Activated CD8-positive, alpha-beta memory T cell treated with anti-CD3 and anti-CD28 coated beads for 1 hour (primary cell): Measurements from ENCODE around the gene CERS3.

Experiments
- DNase-seq, 2 donors: peaks; one replicate each; pipeline ENCODE4 v3.0.0-alpha.2; 2020; ENCODE audit warnings: low read depth in 1 of 2; ENCODE audit errors: extremely low read depth in 1 of 2

CERS3 gene

DNA sequence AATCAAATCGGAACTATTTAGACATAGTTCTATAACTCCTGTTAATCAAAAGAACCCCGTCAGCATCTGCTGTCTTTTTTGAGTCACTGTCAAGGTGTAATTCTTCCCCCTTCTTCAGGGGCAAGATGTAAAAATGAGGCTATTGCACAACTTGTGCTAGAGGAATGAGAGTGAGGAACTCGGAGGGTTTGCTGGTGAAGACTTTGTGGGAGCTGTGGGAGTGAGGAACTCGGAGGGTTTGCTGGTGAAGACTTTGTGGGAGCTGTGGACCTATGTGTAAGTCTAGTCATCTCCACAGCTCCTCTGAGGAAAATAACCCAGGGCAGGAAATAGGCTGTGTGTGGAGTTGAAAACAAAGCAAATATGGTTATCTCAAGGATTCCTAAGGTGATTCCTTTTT, 2.5 kb upstream of the CERS3 start:
- DNase-seq, result no peak

DNA sequence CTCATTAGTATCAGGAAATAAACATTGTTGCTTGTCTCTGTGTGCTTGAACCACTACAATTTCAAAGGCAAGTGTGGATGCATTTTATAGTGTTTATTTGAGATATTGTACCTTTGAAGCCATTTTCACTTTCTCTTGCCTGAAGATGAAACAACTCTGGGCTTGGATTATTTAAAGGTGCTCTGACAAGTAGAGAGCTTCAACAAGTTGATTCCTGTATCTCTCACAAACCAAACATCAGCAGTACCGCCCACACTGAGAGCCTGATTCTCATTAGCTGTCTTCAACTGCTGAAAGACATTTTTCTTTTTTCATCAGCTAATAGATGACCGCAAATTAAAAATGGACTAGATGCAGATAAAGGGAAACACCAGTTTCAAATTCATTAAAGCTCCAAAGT, 806 bp upstream of the CERS3 start:
- DNase-seq, result no peak

DNA sequence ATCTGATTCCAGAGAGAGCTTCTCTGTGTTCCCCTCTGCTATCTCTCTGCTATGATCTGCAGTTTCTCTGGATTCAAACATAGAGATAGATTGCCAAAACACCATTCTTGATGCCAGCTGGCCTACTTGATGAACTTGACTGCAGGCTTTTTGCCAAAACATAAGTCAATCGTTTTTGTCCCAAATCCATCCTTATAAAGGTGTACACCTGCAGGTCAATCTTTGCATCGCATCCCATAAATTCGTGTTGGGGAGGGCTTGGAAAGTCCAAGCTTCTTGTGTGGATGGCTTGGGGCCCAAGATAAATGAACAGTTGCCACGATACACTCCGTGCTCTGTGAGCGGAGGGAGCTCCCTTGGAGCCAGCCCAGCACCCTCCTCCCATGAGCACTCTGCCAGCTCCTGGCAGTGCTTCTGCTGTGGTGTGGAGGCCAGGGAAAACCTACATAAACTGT, 2.7 kb downstream of the CERS3 start:
- DNase-seq, result no peak

DNA sequence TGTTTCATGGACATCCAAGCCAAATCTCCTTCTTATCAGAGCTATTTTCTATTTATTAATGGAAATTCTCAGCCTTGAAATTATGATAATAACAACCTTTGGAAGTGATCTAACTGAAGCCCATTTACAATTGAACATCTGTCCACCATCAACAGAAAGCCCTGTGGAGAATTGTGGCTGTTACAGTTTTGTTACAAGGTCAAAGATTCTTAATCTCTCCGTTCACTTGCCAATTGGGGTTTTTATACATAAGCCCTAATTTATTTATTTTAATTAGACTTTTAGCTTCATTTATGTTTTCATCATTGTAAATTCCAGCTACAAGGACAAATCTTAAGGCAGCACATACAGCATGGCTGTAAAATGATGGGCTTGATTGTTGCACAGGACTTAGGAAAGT, 3.3 kb downstream of the CERS3 start:
- no peak for DNase-seq

DNA sequence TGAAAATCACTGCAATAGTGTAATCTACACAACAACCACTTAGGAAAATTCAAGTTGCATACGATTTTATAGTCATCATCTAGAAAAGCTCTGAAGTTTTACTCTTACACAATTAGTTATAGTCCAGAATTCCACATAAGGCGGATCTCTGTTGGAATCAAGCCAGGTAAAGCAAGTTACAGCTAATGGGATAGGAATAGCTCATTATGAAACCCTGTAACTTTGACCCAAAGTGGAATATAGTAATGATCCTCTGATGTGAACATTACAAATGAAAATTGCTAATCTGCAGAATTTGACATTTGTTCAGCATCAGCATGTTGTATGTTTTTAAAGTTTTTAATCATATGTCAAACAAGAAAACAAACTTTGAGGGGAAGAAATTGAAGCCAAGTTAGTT, 4.4 kb downstream of the CERS3 start:
- no peak for DNase-seq

DNA sequence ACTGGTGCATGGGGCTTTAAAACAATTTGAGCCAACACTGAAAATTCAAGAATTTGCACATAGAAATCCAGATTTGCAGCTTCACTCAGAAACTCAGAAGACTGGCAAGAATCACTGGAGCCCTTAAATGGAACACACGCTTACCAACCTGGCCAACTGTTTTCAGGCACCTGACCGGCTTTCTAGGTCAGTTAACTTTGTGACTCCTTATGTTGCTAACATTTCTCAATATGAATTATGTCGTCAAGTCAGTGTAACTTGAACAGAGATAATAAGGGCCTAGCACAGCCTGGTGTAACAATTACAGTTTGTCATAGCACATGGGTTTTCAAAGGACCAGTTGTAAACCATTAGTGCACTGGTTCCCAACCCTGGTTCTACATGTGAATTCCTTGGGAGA, 6.8 kb downstream of the CERS3 start:
- DNase-seq, result no peak

DNA sequence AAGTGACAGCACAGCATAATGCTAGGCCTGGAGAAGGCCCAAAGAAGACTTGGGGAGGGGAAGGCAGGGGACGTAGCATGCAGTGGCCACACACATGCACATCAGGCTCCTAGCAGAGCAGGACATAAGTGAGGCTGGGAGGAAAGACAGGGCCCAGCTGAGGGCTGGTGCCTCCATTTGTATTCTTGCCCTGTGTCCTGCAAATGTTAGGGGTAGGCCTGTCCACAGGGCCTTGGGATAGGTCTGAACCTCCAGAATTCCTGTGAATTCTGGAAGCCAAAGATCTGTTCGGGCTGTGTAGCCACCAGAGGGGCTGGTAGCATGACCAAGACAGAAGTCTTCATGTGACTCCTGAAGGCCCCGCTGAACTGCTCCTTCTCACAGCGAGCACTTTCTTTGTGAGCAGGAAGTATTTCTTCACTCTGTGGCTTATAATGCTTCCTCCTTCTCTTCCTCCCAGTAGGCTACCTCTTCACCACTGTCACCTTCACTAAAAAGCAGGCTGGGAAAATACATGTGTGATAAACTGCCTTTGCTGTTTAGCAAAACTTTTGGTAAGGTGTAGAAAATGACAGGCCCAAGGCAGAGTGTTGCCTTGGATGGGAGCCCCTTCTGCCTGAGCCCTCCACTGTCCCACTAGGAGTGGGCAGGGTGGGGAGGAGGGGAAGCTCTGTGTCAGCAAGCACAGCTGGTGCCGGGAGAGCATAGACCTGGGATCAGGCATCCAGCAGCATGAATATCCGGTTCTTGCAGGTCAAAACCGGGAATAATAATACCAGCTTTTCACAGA, 8.4 kb downstream of the CERS3 start:
- no peak for DNase-seq

DNA sequence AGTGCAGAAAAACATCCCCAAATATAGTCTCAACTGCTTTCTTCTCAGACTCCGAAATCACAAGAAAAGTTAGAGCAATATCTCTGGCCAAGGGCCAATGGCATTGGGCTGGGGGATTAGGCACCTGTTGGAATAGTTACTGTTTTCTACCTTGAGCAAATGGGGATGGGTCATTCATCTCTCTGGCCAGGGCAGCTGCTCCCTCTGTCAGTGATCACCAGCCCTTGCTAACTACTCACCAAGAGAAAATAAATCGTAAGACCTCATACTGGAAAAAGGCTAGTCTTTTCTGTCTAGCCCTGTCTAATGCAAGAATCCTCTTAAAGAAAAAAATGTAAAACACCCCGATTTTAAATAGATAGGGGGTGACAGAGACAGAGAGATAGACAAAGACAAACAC, 10.9 kb downstream of the CERS3 start:
- no peak for DNase-seq

DNA sequence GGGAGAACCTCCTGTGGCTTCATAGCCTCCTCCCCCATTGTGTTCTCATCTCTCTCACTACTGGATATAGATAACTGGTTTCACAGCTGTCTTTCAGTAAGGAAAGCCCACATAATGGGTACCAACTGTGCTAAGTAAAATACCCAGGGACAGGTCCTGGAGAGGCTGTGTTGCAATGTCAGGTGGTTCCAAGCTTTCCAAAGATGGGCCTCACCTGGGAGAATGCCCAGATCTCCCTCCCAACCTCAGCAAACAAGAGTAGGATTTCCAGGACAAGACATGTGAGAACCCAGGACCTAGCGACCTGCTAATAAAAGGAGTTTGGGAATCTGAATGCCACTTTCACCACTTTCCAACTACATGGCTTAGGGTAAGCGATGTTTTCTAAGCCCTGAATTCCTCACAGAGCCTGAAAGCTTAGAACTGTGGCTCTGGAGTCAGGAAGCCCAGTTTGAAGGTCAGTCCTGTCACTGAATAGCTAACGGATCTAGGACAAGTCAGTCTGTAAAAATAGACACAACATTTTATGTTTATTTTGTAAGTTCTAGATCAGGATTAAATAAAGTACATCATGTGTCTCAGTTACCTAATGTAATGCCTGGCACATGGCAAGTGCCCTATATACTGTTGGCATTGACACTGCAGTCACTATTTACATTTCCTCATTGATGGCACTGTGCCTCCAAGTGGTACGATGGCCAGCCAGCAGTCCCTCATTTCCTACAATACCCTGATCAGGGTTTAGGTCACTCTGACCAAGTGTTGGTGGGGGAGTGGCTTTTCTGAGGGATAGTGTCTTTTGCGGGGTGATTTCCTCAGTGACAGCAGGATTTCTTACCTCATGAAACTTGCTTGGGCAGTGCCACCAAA, 11.9 kb downstream of the CERS3 start:
- DNase-seq, result no peak

DNA sequence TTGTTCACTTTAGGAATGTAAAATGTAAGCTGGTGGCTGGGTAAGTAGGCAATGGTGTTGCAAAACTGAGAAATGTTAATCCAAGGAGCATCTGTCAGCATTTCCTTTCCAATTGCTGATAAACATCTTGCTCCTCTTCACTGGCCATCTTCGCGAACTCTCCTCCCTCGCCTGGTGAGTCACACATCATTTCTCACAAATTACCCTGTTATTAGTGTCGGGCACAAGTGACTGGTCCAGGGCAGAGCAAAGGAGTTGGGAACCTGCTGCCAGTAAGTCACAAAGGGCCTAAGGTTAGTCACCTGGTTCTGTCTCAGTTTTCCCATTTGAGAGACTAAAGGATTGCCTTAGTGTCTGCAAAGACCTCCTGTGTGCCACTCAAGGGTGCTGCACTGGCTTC, 13.0 kb downstream of the CERS3 start:
- DNase-seq, result no peak

DNA sequence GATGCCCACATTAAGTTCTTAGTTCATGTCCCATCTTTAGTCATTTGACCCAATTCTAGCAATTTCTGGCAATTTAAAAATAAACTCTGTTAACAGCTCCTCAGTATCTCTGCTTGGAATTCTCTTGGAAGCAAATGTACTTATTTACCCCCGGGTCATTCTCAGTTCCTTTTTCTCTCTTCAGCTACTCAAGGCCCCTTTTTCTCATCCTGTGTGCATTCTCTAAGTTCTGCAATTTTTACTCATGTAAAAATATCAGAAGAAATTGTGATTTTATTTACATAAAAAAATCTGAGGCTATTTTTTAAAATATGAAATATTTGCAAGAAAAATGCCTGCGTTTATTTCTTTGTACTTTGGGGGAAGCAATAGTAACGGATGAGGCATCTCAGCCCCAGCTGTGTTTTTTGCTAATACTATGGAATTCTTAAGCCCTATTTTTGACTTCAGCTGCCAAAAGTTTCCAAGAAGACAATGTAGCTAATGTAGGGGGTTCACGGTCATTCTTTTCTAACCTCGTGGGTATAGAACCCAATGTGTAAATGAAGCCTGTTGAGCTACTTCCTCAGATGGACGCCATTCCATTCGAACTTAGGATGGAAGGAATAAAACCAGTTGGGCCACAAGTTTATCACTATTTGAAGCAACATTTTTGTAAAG, 20.0 kb downstream of the CERS3 start:
- no peak for DNase-seq

DNA sequence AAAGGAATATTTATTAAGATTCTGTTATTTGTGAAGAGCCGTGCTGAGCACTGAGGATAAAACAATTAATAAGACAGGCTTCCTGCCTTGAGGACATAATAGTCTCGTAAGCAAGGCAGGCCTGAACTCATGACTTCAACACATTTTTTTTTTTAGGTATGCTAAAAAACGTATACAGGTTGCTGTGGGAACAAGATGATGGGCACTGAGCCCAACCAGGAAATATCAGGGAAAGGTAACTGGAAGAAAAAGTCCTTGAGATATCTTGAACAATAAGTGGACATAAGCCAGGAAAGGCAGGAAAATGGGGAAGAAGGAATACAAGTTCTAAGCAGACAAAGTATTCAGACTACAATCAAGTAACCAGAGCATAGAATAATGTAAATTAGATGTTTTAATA, 26.1 kb downstream of the CERS3 start:
- no peak for DNase-seq

DNA sequence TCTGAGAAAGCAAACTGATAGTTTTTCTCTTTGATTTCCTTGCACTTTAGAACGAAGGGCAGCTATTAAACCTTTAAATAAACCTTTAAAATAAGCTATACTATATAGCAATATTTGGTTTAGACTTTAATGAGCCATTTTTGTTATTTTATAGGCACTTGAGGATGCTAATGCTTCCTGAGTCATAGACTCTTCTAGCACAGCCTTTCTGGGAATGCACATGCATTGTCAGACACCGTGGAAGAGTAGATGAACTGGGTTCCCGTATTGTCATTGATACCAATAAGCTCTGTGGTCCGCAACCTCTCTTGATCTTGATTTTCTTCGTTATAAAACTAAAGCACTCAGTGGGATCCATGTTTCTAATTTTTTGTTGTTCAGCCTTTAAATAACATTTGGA, 27.6 kb downstream of the CERS3 start:
- no peak for DNase-seq

DNA sequence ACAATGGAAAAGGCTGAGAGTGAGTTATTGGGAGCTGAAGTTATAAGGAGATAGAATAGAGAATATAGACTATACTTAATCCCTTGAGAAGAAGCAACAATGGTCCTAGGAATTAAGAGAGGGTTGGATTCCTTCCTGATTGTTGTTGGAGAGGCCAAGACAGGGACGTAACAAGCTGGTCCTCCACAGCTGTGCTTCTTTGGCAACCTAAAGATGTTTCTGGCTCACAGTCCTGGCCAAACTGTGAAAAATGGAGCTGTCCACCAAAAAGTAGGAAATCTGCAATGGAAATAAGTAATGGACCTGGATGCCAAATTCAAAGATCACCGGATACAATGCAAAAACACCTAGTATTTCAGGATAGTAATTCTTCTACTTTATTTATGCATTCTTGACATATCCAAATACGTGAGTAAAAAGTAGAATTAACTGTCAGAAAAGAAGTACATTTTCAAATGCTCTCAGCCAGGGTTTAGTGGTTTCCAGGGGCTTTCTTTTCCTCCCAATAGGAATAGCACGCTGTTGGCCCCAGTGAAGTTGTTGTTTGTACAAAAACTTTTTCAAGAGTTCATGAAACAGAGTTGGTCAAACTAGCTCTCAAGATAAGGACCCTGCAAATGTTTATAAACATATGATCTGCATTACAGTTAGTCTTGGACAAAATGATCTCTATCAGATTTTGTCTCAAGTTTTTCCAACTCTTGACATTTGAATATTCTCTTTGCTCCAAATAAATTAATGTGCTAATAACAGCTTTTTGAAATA, 28.3 kb downstream of the CERS3 start:
- no peak for DNase-seq

DNA sequence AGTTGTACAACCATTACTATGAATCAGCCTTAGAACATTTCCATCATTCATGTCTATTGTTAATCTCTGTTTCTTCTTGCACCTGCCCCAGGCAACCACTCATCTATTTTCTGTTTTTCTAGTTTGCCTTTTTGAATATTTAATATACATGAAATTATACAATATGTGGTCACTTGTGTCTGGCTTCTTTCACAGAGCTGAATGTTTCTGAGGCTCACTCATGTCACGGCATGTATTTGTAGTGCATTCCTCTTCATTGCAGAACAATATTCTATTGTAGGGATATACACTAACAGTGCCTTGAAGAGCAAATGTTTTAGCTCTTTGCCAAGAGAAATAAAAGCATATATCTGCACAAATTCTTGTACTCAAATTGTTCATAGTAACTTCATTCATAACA, 32.9 kb downstream of the CERS3 start:
- no peak for DNase-seq

DNA sequence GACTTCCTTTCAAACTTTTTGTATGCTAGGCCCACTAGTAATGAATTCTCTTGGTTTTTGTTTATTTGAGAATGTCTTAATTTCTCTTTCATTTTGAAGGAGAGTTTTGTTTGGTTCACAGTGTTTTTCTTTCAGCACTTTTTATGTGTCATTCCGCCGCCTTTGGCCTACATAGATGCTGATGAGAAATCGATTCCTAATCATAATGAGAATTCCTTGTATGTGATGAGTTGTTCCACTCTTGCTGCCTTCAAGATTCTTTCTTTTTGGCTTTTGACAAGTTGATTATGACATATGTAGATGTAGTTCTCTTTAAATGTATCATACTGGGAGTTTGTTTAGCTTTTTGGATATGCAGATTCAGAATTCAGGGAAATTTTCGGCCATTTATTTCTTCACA, 35.5 kb downstream of the CERS3 start:
- DNase-seq, result no peak

DNA sequence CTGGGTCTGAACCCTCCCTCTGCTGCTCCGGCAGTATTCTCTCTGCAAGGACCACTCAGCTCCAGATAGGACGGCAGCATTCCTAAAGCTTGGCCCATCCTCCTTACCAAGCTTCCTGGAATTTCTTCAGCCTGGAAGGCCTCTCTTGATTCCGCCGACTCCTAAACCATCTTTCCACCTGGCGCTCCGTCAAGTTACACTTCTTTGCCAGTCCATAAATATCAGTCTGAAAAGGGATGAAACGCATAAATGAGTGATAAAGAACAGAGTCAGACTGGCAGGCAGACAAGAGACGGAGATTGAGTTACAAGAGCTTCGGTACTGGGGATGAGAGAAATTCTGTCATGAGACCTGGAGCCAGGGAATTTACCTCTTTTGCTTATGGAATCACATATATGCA, 44.3 kb downstream of the CERS3 start:
- DNase-seq, result no peak

DNA sequence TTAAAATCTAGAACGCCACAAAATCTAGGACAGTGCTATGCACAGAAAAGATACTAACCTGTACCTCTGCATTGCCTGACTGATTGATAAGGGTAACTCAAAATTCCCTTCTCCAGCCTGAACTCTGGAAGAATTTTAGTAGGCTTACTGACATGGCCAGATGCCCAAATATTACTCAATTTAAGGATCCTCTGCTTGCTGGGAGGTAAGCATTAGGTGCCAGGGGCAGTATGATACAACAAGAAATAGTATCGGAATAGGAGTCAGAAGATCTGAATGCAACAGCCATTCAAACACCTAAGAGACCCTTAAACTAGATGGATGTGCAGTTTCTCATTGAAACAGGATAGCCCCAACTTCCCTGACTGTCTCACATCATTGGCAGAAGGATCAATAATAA, 45.4 kb downstream of the CERS3 start:
- DNase-seq, result no peak

DNA sequence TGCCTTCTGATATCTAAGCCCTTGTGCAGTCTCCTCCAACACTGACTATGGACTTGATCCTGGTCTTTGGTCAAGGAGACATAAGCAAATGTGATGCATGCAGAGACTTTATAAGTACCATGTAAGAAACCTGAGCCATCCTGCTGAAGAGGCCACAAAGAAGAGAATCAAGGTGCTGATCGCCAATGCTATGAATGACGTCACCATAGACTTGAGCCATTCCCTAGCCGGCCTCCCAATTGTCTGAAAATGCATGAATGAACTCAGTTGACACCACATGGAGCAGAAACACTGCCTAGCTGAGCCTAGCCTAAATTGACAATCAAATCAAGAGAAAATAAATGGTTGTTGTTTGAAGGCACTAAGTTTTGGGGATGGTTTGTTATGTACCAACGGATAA, 51.9 kb downstream of the CERS3 start:
- no peak for DNase-seq

DNA sequence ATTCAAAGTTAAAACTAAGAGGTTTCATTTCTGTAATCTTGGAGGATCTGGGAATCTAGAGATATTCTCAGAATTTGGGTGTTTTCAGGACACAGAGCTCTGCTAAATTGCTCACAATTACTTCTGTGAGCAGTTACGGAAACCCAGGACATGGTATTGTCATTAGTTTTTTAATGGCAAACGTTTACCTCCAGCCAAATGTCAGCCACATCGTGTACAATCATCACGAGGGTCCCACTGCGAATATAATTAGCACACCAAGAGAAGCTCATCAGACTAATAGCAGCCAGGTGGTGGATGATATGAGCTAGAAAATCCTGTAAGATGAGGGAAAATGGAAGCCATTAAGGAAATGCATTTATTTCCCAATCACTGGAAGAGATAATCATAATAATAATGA, 56.0 kb downstream of the CERS3 start:
- no peak for DNase-seq

DNA sequence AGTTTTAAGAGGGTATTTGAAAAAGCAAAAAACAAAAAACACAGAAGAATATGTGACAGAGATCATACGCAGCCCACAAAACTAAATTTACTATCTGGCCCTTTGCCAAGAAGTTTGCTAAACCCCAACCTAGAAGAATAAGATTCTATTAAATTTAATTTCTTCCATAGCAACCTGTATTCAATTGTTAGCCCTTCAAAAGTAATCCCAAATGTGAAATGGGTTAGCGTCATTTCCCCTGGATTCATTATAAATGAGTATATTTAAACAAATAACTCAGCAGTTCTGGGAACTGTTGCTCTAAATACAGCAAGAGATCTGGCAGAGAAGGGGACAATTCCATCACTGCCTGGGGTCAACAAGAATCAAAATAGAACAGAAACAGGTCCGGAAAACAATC, 56.8 kb downstream of the CERS3 start:
- no peak for DNase-seq
